GM12891 (cell line): ENCODE data around the gene CXCR4.

ENCODE experiments used
- POLR2AphosphoS5 ChIP-seq: IDR thresholded peaks from 2 replicates; pipeline ENCODE4 v1.6.1; 2011; ENCODE audit warnings: low read depth, low read length, control low read depth
- TAF1 ChIP-seq: IDR thresholded peaks from 2 replicates; pipeline ENCODE4 v1.6.1; 2011; ENCODE audit warnings: low read depth, low read length, control low read depth

DNA sequence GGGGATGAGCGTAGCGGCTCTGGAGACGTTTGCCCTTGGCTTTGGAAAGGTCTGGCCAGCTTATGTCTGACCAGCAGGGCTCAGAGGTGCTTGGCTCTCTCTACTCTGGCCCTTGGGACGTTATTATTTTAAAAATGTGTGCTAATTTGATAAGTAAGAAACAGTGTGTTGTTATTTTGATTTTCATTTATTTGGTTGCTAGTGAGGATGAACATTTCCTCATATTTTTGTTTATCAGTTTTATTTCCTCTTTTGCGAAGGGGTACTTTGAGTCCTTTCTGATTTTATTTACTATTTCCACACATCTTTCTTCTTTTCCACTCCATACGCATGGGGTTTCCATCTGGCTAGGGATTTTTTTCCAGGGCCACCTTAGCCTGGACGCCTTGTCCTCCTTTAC is 11.4 kb downstream of the CXCR4 start:
- TF ChIP-seq TAF1 (no peak), POLR2AphosphoS5 (no peak)
